Colonic mucosa (tissue), 4 donors: ENCODE measurements around the gene ITGA7. TPM values are rescaled to one million over a fixed set of nuclear protein-coding genes. Genes with fewer than 3 reads are reported as not detected.

Source experiments
- DNase-seq: peaks from one replicate; pipeline ENCODE4 v3.0.0-alpha.2; 2020
- H3K27ac ChIP-seq: fragments of 200-600 bp; one replicate; pipeline ENCODE4 v1.8.0; 2021
- H3K27me3 ChIP-seq: fragments of 200-600 bp; one replicate; pipeline ENCODE4 v1.8.0; 2021
- H3K36me3 ChIP-seq: fragments of 200-600 bp; one replicate; pipeline ENCODE4 v1.8.0; 2021
- H3K4me1 ChIP-seq: fragments of 200-600 bp; one replicate; pipeline ENCODE4 v1.8.0; 2021; ENCODE audit warnings: mild to moderate bottlenecking
- H3K4me3 ChIP-seq: fragments of 200-600 bp; one replicate; pipeline ENCODE4 v1.8.0; 2021
- H3K9ac ChIP-seq, 2 donors: one replicate each; pipeline ENCODE4 v1.7.0; 2013; ENCODE audit warnings: control low read depth in 2 of 2, low read depth in 2 of 2, low read length in 2 of 2
- H3K9me3 ChIP-seq: fragments of 200-600 bp; one replicate; pipeline ENCODE4 v1.8.0; 2021
- CTCF ChIP-seq: fragments of 200-600 bp; IDR thresholded peaks from one replicate; pipeline ENCODE4 v1.8.0; 2022; ENCODE audit warnings: antibody characterized with exemption, mild to moderate bottlenecking
- intact Hi-C: fragments of 100-400 bp; cut with DNase I; formaldehyde crosslinking; loops from one replicate; pipeline ENCODE4 v1.14.1; 2022
- total RNA-seq, 2 donors: library from RNA; stranded (reverse); fragmentation: NEBNext Ultra II Directional in 1 of 2; extraction: Animal tissue kit (Norgen Biotek cat#: 25700) in 1 of 2; gene quantifications; one replicate each; pipeline ENCODE4 v1.2.1, GENCODE V29; 2021
- donor health status: healthy.
- donor health status: DM: no; HTN: no; CAD: no.
- donor health status: DM: no; HTN: no; CAD: no.

The ITGA7 gene
- total RNA-seq, 2 donors from 2014 or later: 10.8 to 64.4 TPM

GRCh38 chr12:55741931-55742680, 34.4 kb upstream of the ITGA7 start:
- Histone ChIP-seq H3K9ac (peak overlapping the region in 1 of 2 donors; percentile 46), H3K9me3 (no peaks in the 10 kb centered on the region)
- TF ChIP-seq CTCF: no peak

GRCh38 chr12:55739025-55739378, 31.3 kb upstream of the ITGA7 start:
- Histone ChIP-seq H3K27me3 (no peaks in the 10 kb centered on the region), H3K9me3 (no peaks in the 10 kb centered on the region), H3K4me1 (peaks cover 9% of the 10 kb centered on the region), H3K36me3 (no peaks in the 10 kb centered on the region), H3K9ac (peak overlapping the region in 1 of 2 donors; percentile 76), H3K27ac (no peak overlapping the region), H3K4me3 (peak overlapping the region; percentile 37)
- intact Hi-C loops: loop anchor here (5.0 kb wide), 1 partner anchor 198 kb away; no protein-coding TSS in a partner anchor
- TF ChIP-seq CTCF: peak; percentile 30
- DNase-seq: no peak

More at GRCh38 chr12:55741931-55742680, 34.4 kb upstream of the ITGA7 start:
- Histone ChIP-seq H3K27ac (no peak overlapping the region), H3K27me3 (no peaks in the 10 kb centered on the region), H3K4me3 (no peak overlapping the region), H3K4me1 (peaks cover 9% of the 10 kb centered on the region), H3K36me3 (no peaks in the 10 kb centered on the region)
- DNase-seq: no peak
- intact Hi-C loops: loop anchor here (5.0 to 10.0 kb wide), 2 partner anchors 50 to 293 kb away; no protein-coding TSS in a partner anchor

- Histone ChIP-seq H3K27me3 (no peaks in the 10 kb centered on the region), H3K9me3 (no peaks in the 10 kb centered on the region), H3K36me3 (no peaks in the 10 kb centered on the region), H3K4me3 (peak overlapping the region; percentile 37), H3K4me1 (peaks cover 9% of the 10 kb centered on the region), H3K9ac (peak overlapping the region in 1 of 2 donors; percentile 76), H3K27ac (peak overlapping the region; percentile 58)
- DNase-seq: peak; percentile 93
- intact Hi-C loops: loop anchor here (5.0 kb wide), 1 partner anchor 199 kb away; no protein-coding TSS in a partner anchor
- peak; percentile 89 for TF ChIP-seq CTCF
Measured at GRCh38 chr12:55738123-55739024, 30.7 kb upstream of the ITGA7 start.

- DNase-seq: no peak
Measured at GRCh38 chr12:55737581-55738122, 29.9 kb upstream of the ITGA7 start.

More at GRCh38 chr12:55737581-55738122, 29.9 kb upstream of the ITGA7 start:
- Histone ChIP-seq H3K4me3 (no peak overlapping the region), H3K9ac (peak overlapping the region in 1 of 2 donors; percentile 36), H3K4me1 (peaks cover 9% of the 10 kb centered on the region), H3K27me3 (no peaks in the 10 kb centered on the region), H3K36me3 (no peaks in the 10 kb centered on the region), H3K9me3 (no peaks in the 10 kb centered on the region), H3K27ac (peak overlapping the region; percentile 58)
- intact Hi-C loops: loop anchor here (5.0 kb wide), 1 partner anchor 200 kb away; no protein-coding TSS in a partner anchor
- TF ChIP-seq CTCF: no peak
